Osteocyte (in vitro differentiated cells): ENCODE data around the gene ATXN2. TPM values are rescaled to one million over a fixed set of nuclear protein-coding genes. Genes with fewer than 3 reads are reported as not detected.

Experiments used
- DNase-seq: peaks from one replicate; pipeline ENCODE4 v3.0.0; 2021; ENCODE audit warnings: mixed read lengths; ENCODE audit not compliant: unreplicated experiment; ENCODE audit errors: extremely low spot score
- H3K27ac Mint-ChIP-seq: one replicate; pipeline ENCODE4 v1.8.0; 2021; ENCODE audit warnings: mild to moderate bottlenecking, mixed read lengths; ENCODE audit not compliant: unreplicated experiment
- H3K27me3 Mint-ChIP-seq: one replicate; pipeline ENCODE4 v1.8.0; 2021; ENCODE audit warnings: mixed read lengths; ENCODE audit not compliant: unreplicated experiment
- H3K36me3 Mint-ChIP-seq: one replicate; pipeline ENCODE4 v1.8.0; 2021; ENCODE audit warnings: mixed read lengths; ENCODE audit not compliant: unreplicated experiment
- H3K4me1 Mint-ChIP-seq: one replicate; pipeline ENCODE4 v1.8.0; 2021; ENCODE audit warnings: mixed read lengths; ENCODE audit not compliant: unreplicated experiment
- H3K4me3 Mint-ChIP-seq: one replicate; pipeline ENCODE4 v1.8.0; 2021; ENCODE audit warnings: mild to moderate bottlenecking, moderate library complexity, mixed read lengths; ENCODE audit not compliant: unreplicated experiment
- H3K9me3 Mint-ChIP-seq: one replicate; pipeline ENCODE4 v1.8.0; 2021; ENCODE audit warnings: mixed read lengths; ENCODE audit not compliant: unreplicated experiment
- CTCF ChIP-seq: fragments of 200-600 bp; sonication (generic); IDR thresholded peaks from 2 replicates; pipeline ENCODE4 v1.5.0; 2021; ENCODE audit warnings: antibody characterized with exemption, mild to moderate bottlenecking, moderate library complexity
- total RNA-seq: library from RNA; stranded (reverse); gene quantifications from 2 replicates; pipeline ENCODE4 v1.2.1, GENCODE V29; 2021

ATXN2 gene
- total RNA-seq, 1 donor from 2014 or later, result 78.9 TPM

GRCh38 chr12:111457071-111457470 is 142.0 kb downstream of the ATXN2 start:
- peak; percentile 51 for DNase-seq
- Mint-ChIP-seq H3K4me3 (no peak overlapping the region), H3K27ac (no peak overlapping the region), H3K36me3 (peaks cover 34% of the 10 kb centered on the region), H3K9me3 (no peaks in the 10 kb centered on the region), H3K4me1 (peaks cover 36% of the 10 kb centered on the region), H3K27me3 (no peaks in the 10 kb centered on the region)
- TF ChIP-seq CTCF, result no peak

GRCh38 chr12:111455448-111456320 is 143.4 kb downstream of the ATXN2 start:
- Mint-ChIP-seq H3K36me3 (peaks cover 44% of the 10 kb centered on the region), H3K4me1 (peaks cover 34% of the 10 kb centered on the region), H3K9me3 (no peaks in the 10 kb centered on the region), H3K27me3 (no peaks in the 10 kb centered on the region), H3K27ac (peak overlapping the region; percentile 67), H3K4me3 (no peak overlapping the region)
- peak; percentile 75 for DNase-seq
- TF ChIP-seq CTCF, result no peak

- Mint-ChIP-seq H3K27me3 (no peaks in the 10 kb centered on the region), H3K4me3 (no peak overlapping the region), H3K36me3 (peaks cover 50% of the 10 kb centered on the region), H3K27ac (peak overlapping the region; percentile 67), H3K9me3 (no peaks in the 10 kb centered on the region), H3K4me1 (peaks cover 34% of the 10 kb centered on the region)
- no peak for TF ChIP-seq CTCF
- peak; percentile 54 for DNase-seq
Observed at GRCh38 chr12:111454716-111455447, 144.2 kb downstream of the ATXN2 start.

GRCh38 chr12:111454311-111454710 is 144.8 kb downstream of the ATXN2 start:
- H3K4me1 Mint-ChIP-seq, result peaks cover 34% of the 10 kb centered on the region
- no peaks in the 10 kb centered on the region for H3K27me3 Mint-ChIP-seq
- TF ChIP-seq CTCF, result no peak
- peak overlapping the region; percentile 47 for H3K27ac Mint-ChIP-seq
- no peak overlapping the region for H3K4me3 Mint-ChIP-seq
- peaks cover 52% of the 10 kb centered on the region for H3K36me3 Mint-ChIP-seq
- no peaks in the 10 kb centered on the region for H3K9me3 Mint-ChIP-seq
- DNase-seq, result peak; percentile 49
